HepG2 (cell line): ENCODE results near the gene TCF20. TPM values are rescaled to one million over a fixed set of nuclear protein-coding genes. Genes with fewer than 3 reads are reported as not detected.

Source experiments
- ASH2L ChIP-seq: fragments of 300-600, 200-600 bp; sonication (generic); IDR thresholded peaks from 2 replicates; pipeline ENCODE4 v1.7.0; 2017; ENCODE audit warnings: low read depth, mild to moderate bottlenecking, moderate library complexity, mixed read lengths, low read length; ENCODE audit not compliant: insufficient read length
- ATF4 ChIP-seq, 2 experiments: fragments of 450-650 bp in 1 of 2; sonication (generic) in 1 of 2; formaldehyde crosslinking; IDR thresholded peaks; 2 replicates each; pipeline versions ENCODE4 v1.5.0 to v1.8.0; 2020 to 2022; ENCODE audit warnings: mild to moderate bottlenecking in 1 of 2, missing genetic modification reagents in 1 of 2
- CTCF ChIP-seq: sonication (generic); formaldehyde crosslinking; IDR thresholded peaks from 2 replicates; pipeline ENCODE4 v1.5.0; 2020; ENCODE audit warnings: mild to moderate bottlenecking, missing genetic modification reagents, moderate library complexity
- HBP1 ChIP-seq: IDR thresholded peaks from 2 replicates; pipeline ENCODE4 v1.6.1; 2016; ENCODE audit warnings: low read depth, control low read depth
- HMG20B ChIP-seq: conservative IDR thresholded peaks from 2 replicates; pipeline ENCODE4 v1.6.1; 2016; ENCODE audit warnings: missing genetic modification reagents, missing compliant biosample characterization
- JARID2 ChIP-seq: sonication (generic); formaldehyde crosslinking; IDR thresholded peaks from 2 replicates; pipeline ENCODE4 v1.8.1; 2023; ENCODE audit warnings: missing genetic modification reagents, inconsistent platforms; ENCODE audit not compliant: insufficient replicate concordance
- MED8 ChIP-seq: sonication (generic); formaldehyde crosslinking; IDR thresholded peaks from 2 replicates; pipeline ENCODE4 v1.8.1; 2023; ENCODE audit warnings: mild to moderate bottlenecking, missing genetic modification reagents; ENCODE audit not compliant: insufficient replicate concordance
- MYNN ChIP-seq: sonication (generic); formaldehyde crosslinking; IDR thresholded peaks from 2 replicates; pipeline ENCODE4 v1.4.0; 2020; ENCODE audit warnings: mild to moderate bottlenecking, low read depth, missing genetic modification reagents
- NONO ChIP-seq, 2 experiments: fragments of 450-650 bp in 1 of 2; sonication (generic) in 1 of 2; formaldehyde crosslinking in 1 of 2; IDR thresholded peaks in 1 of 2; conservative IDR thresholded peaks in 1 of 2; 2 replicates each; pipeline versions ENCODE4 v1.6.1 to v1.8.0; 2017 to 2022; ENCODE audit warnings: mild to moderate bottlenecking in 1 of 2, missing genetic modification reagents in 1 of 2, moderate library complexity in 1 of 2
- SP140L ChIP-seq: sonication (generic); formaldehyde crosslinking; IDR thresholded peaks from 2 replicates; pipeline ENCODE4 v1.4.0; 2020; ENCODE audit warnings: missing genetic modification reagents, borderline replicate concordance
- SUZ12 ChIP-seq: fragments of 150-350 bp; IDR thresholded peaks from 2 replicates; pipeline ENCODE4 v1.6.1; 2014; ENCODE audit warnings: low read depth, low read length
- TFAP4 ChIP-seq: sonication (generic); IDR thresholded peaks from 2 replicates; pipeline ENCODE4 v1.6.1; 2016; ENCODE audit warnings: low read depth, borderline replicate concordance
- ZKSCAN1 ChIP-seq: fragments of 150-350 bp; IDR thresholded peaks from 2 replicates; pipeline ENCODE4 v1.6.1; 2014; ENCODE audit warnings: low read length
- ZKSCAN8 ChIP-seq: IDR thresholded peaks from 2 replicates; pipeline ENCODE4 v1.6.1; 2016; ENCODE audit warnings: borderline replicate concordance, missing genetic modification reagents, missing compliant biosample characterization
- ZNF3 ChIP-seq: IDR thresholded peaks from 2 replicates; pipeline ENCODE4 v1.7.0; 2017; ENCODE audit warnings: inconsistent platforms
- ZNF326 ChIP-seq: sonication (generic); formaldehyde crosslinking; IDR thresholded peaks from 2 replicates; pipeline ENCODE4 v1.4.0; 2020; ENCODE audit warnings: missing genetic modification reagents, borderline replicate concordance
- ZNF337 ChIP-seq: sonication (generic); formaldehyde crosslinking; IDR thresholded peaks from 2 replicates; pipeline ENCODE4 v1.5.1; 2020; ENCODE audit warnings: missing genetic modification reagents, low read depth, mild to moderate bottlenecking, borderline replicate concordance
- ZNF552 ChIP-seq: sonication (generic); formaldehyde crosslinking; IDR thresholded peaks from 2 replicates; pipeline ENCODE4 v1.9.0; 2022; ENCODE audit warnings: missing genetic modification reagents, mild to moderate bottlenecking, borderline replicate concordance
- ZNF580 ChIP-seq: IDR thresholded peaks from 2 replicates; pipeline ENCODE4 v1.6.1; 2016; ENCODE audit warnings: low read depth, borderline replicate concordance
- ZNF619 ChIP-seq: sonication (generic); formaldehyde crosslinking; IDR thresholded peaks from 2 replicates; pipeline ENCODE4 v1.4.0; 2020; ENCODE audit warnings: mild to moderate bottlenecking, missing genetic modification reagents
- ZNF761 ChIP-seq: sonication (generic); formaldehyde crosslinking; conservative IDR thresholded peaks from 2 replicates; pipeline ENCODE4 v1.4.0; 2020; ENCODE audit warnings: mild to moderate bottlenecking, missing genetic modification reagents
- ZNF841 ChIP-seq: sonication (generic); formaldehyde crosslinking; IDR thresholded peaks from 2 replicates; pipeline ENCODE4 v1.8.1; 2023; ENCODE audit warnings: missing genetic modification reagents, borderline replicate concordance
- polyA plus RNA-seq, 8 experiments: library from polyadenylated mRNA; depleted of rRNA in 3 of 8; stranded (reverse) in 7 of 8; unstranded in 1 of 8; fragments of >200 nt; fragmentation: Illumina TruSeq in 4 of 8; extraction: Trizol in 4 of 8; gene quantifications; 2 replicates each; pipeline versions ENCODE4 v1.2.1 to v1.2.3, GENCODE V29; 2011 to 2016; ENCODE audit warnings: low read depth in 4 of 8, missing spikeins in 1 of 8, mixed read lengths in 1 of 8; ENCODE audit not compliant: insufficient read depth in 1 of 8
- total RNA-seq, 5 experiments: library from RNA; depleted of rRNA; stranded (reverse); fragments of >200 nt; fragmentation: Illumina TruSeq; extraction: Trizol; gene quantifications; 2 replicates each; pipeline ENCODE4 v1.2.3, GENCODE V29; 2016; ENCODE audit warnings: low read depth in 1 of 5

Gene TCF20
- total and polyA plus RNA-seq, 2 of the 13 experiments (the other 11 are each of a cell fraction or from before 2014, with no cell fraction given) = 12.8 to 23.7 TPM

GRCh38 chr22:42313804-42314581 is 43.5 kb upstream of the TCF20 start (continued):
- peak; percentile 31 for TF ChIP-seq ASH2L
- 0 out of 2 replicates have a peak, but pooled peaks have one; percentile 37 for TF ChIP-seq ZNF841
- peak; percentile 93 for TF ChIP-seq CTCF (CRISPR knock-in tag)
- TF ChIP-seq ZNF580 (CRISPR knock-in tag) = peak; percentile 88; the same call in 1 of the 2 replicates
- TF ChIP-seq SP140L = no peak; the same call in 1 of the 2 replicates
- TF ChIP-seq TFAP4 = peak; percentile 73; the same call in 1 of the 2 replicates
- TF ChIP-seq ZNF761 (CRISPR knock-in tag) = peak; percentile 83; the same call in 1 of the 2 replicates
- TF ChIP-seq ATF4 (CRISPR knock-in tag; IDR thresholded peaks at IDR 0.05) = no peak; a peak in 1 of 4 replicates
- TF ChIP-seq SUZ12 = no peak
- TF ChIP-seq ZKSCAN8 (CRISPR knock-in tag) = peak; percentile 86
- peak; percentile 80 for TF ChIP-seq ZKSCAN1
- no peak for TF ChIP-seq HBP1 (CRISPR knock-in tag)
- TF ChIP-seq ZNF619 (CRISPR knock-in tag) = peak; percentile 36; the same call in 1 of the 2 replicates
- no peak for TF ChIP-seq ZNF326
- no peak for TF ChIP-seq ZNF3 (CRISPR knock-in tag)
- TF ChIP-seq JARID2 (CRISPR knock-in tag) = peak; percentile 47
- no peak for TF ChIP-seq MED8 (CRISPR knock-in tag)
- no peak for TF ChIP-seq NONO (IDR thresholded peaks at IDR 0.05)
- peak; percentile 89 for TF ChIP-seq NONO (CRISPR knock-in tag; conservative IDR thresholded peaks at IDR 0.05)
- peak; percentile 80 for TF ChIP-seq MYNN
- peak; percentile 63; the same call in 1 of the 2 replicates for TF ChIP-seq ZNF337 (CRISPR knock-in tag)
- TF ChIP-seq ZNF552 (CRISPR knock-in tag) = no peak
- TF ChIP-seq HMG20B (CRISPR knock-in tag) = peak; percentile 82
